Ecto neural progenitor cell (in vitro differentiated cells): ENCODE data around the gene MOCOS.
"Not testable (repeated sequence)": the region's sequence is repeated elsewhere in the genome, so short reads cannot be mapped to it uniquely, and the experiment has no call there.

Experiments used
- DNase-seq: peaks from one replicate; pipeline ENCODE4 v3.0.0-alpha.2; 2018; ENCODE audit warnings: low spot score

The MOCOS gene

GRCh38 chr18:36187193-36187825 lies at the start of gene MOCOS:
Gene MOCOS (plus strand): TSS chr18:36187497. CDS start chr18:36187540, 43 bp downstream.
- DNase-seq: peak; percentile 90

GRCh38 chr18:36139245-36139644 lies 48.1 kb upstream of the MOCOS start:
- DNase-seq: no peak

- DNase-seq: no peak
These were observed 45.7 kb upstream of the MOCOS start for GRCh38 chr18:36141576-36141975.

- DNase-seq: no peak
These were observed 44.5 kb upstream of the MOCOS start for GRCh38 chr18:36142751-36143150.

- no peak for DNase-seq
These were observed 43.9 kb upstream of the MOCOS start for GRCh38 chr18:36143391-36143790.

- DNase-seq: no peak
These were observed 37.6 kb upstream of the MOCOS start for GRCh38 chr18:36149514-36150289.

- no peak for DNase-seq
These were observed 34.5 kb upstream of the MOCOS start for GRCh38 chr18:36152781-36153180.

- DNase-seq: no peak
These were observed 34.1 kb upstream of the MOCOS start for GRCh38 chr18:36153203-36153602.

GRCh38 chr18:36153771-36154170 lies 33.5 kb upstream of the MOCOS start:
- DNase-seq: no peak

- no peak for DNase-seq
These were observed 31.2 kb upstream of the MOCOS start for GRCh38 chr18:36155851-36156757.

GRCh38 chr18:36157441-36157840 lies 29.9 kb upstream of the MOCOS start:
- DNase-seq: no peak

- no peak for DNase-seq
These were observed 28.9 kb upstream of the MOCOS start for GRCh38 chr18:36158266-36158867.

GRCh38 chr18:36160959-36161371 lies 26.3 kb upstream of the MOCOS start:
- no peak for DNase-seq

GRCh38 chr18:36162981-36163380 lies 24.3 kb upstream of the MOCOS start:
- no peak for DNase-seq

GRCh38 chr18:36167692-36168218 lies 19.5 kb upstream of the MOCOS start:
- no peak for DNase-seq

GRCh38 chr18:36168296-36168695 lies 19.0 kb upstream of the MOCOS start:
- DNase-seq: not testable (repeated sequence)

- DNase-seq: no peak
These were observed 17.4 kb upstream of the MOCOS start for GRCh38 chr18:36169938-36170337.

- DNase-seq: no peak
These were observed 11.8 kb upstream of the MOCOS start for GRCh38 chr18:36175481-36175880.

- no peak for DNase-seq
These were observed 11.1 kb upstream of the MOCOS start for GRCh38 chr18:36176177-36176584.

GRCh38 chr18:36176711-36177110 lies 10.6 kb upstream of the MOCOS start:
- DNase-seq: no peak

- DNase-seq: no peak
These were observed 9.4 kb upstream of the MOCOS start for GRCh38 chr18:36177913-36178312.
